ENCODE data around the gene CYSLTR2. TPM values are rescaled to one million over a fixed set of nuclear protein-coding genes. Genes with fewer than 3 reads are reported as not detected.
"Not testable (repeated sequence)": the region's sequence is repeated elsewhere in the genome, so short reads cannot be mapped to it uniquely, and the experiment has no call there.

CYSLTR2 gene
- total RNA-seq, 1 experiment from 2014 or later = not detected

DNA sequence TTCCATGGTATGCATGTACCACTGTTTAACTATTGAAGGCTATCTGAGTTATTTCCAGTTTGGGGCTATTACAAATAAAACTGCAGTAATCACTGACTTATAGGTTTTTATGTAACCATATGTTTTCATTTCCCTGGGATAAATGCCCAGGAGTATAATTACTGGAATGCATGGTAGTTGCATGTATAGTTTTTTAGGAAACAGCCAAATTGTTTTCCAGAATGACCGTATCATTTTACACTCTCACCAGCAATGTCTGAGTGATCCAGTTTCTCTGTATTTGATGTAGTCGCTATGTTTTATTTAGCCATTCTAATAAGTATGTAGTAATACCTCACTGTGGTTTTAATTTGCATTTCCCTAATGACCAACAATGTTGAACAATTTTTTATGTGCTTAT, 42.0 kb downstream of the CYSLTR2 start:
- TF ChIP-seq TCF7L2 (IDR thresholded peaks at IDR 0.05; ENCODE audit: low read depth, low read length) = no peak
- TF ChIP-seq, protein P1, sequence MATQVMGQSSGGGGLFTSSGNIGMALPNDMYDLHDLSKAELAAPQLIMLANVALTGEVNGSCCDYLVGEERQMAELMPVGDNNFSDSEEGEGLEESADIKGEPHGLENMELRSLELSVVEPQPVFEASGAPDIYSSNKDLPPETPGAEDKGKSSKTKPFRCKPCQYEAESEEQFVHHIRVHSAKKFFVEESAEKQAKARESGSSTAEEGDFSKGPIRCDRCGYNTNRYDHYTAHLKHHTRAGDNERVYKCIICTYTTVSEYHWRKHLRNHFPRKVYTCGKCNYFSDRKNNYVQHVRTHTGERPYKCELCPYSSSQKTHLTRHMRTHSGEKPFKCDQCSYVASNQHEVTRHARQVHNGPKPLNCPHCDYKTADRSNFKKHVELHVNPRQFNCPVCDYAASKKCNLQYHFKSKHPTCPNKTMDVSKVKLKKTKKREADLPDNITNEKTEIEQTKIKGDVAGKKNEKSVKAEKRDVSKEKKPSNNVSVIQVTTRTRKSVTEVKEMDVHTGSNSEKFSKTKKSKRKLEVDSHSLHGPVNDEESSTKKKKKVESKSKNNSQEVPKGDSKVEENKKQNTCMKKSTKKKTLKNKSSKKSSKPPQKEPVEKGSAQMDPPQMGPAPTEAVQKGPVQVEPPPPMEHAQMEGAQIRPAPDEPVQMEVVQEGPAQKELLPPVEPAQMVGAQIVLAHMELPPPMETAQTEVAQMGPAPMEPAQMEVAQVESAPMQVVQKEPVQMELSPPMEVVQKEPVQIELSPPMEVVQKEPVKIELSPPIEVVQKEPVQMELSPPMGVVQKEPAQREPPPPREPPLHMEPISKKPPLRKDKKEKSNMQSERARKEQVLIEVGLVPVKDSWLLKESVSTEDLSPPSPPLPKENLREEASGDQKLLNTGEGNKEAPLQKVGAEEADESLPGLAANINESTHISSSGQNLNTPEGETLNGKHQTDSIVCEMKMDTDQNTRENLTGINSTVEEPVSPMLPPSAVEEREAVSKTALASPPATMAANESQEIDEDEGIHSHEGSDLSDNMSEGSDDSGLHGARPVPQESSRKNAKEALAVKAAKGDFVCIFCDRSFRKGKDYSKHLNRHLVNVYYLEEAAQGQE (IDR thresholded peaks at IDR 0.05; ENCODE audit: insufficient read depth in 1 of 2, low read depth in 2 of 2, low read length in 1 of 2) = no peak
- TF ChIP-seq SIN3A (IDR thresholded peaks at IDR 0.05; ENCODE audit: borderline replicate concordance, insufficient read depth, low read depth, low read length) = no peak
- TF ChIP-seq, protein P2, sequence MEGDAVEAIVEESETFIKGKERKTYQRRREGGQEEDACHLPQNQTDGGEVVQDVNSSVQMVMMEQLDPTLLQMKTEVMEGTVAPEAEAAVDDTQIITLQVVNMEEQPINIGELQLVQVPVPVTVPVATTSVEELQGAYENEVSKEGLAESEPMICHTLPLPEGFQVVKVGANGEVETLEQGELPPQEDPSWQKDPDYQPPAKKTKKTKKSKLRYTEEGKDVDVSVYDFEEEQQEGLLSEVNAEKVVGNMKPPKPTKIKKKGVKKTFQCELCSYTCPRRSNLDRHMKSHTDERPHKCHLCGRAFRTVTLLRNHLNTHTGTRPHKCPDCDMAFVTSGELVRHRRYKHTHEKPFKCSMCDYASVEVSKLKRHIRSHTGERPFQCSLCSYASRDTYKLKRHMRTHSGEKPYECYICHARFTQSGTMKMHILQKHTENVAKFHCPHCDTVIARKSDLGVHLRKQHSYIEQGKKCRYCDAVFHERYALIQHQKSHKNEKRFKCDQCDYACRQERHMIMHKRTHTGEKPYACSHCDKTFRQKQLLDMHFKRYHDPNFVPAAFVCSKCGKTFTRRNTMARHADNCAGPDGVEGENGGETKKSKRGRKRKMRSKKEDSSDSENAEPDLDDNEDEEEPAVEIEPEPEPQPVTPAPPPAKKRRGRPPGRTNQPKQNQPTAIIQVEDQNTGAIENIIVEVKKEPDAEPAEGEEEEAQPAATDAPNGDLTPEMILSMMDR (IDR thresholded peaks at IDR 0.05) = no peak
- no peak for TF ChIP-seq POLR2AphosphoS5 (IDR thresholded peaks at IDR 0.05; ENCODE audit: low read depth, low read length)
- Histone ChIP-seq H3K27ac (ENCODE audit: low read length) (no peak overlapping the region), H3K27me3 (ENCODE audit: control insufficient read depth, insufficient read depth, low read length) (no peaks in the 10 kb centered on the region), H3K4me3 (ENCODE audit: low read depth in 2 of 2, low read length in 2 of 2) (no peak overlapping the region), H3K36me3 (ENCODE audit: control insufficient read depth, insufficient read depth, low read length) (no peaks in the 10 kb centered on the region), H3K9me3 (ENCODE audit: control insufficient read depth, insufficient read depth, low read depth, low read length) (no peaks in the 10 kb centered on the region), H3K4me1 (ENCODE audit: control insufficient read depth, insufficient read depth, low read length) (no peaks in the 10 kb centered on the region)
- CTCF ChIA-PET = no interaction called here
- DNase-seq (ENCODE audit: low read depth, low spot score) (no peak), ATAC-seq (no peak)
- intact Hi-C loops (cut with micrococcal nuclease; ENCODE audit: unreplicated experiment) (no loop called here), in situ Hi-C loops (cut with HindIII; ENCODE audit: low pct_unique_long_range_greater_than_20kb, low sequenced_read_pairs) (no loop called here)
- POLR2A ChIA-PET = no interaction called here
- no TSS peak for BruUV-seq (replicated peaks)

DNA sequence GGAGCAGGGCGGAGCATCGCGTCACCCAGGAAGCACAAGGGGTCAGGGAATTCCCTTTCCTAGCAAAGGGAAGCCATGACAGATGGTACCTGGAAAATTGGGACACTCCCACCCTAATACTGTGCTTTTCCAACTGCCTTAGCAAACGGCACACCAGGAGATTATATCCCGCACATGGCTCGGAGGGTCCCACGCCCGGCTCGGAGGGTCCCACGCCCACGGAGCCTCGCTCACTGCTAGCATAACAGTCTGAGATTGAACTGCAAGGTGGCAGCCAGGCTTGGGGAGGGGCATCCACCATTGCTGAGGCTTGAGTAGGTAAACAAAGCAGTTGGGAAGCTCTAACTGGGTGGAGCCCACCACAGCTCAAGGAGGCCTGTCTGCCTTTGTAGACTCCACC, 42.9 kb downstream of the CYSLTR2 start:
- H3K27me3 ChIP-seq (ENCODE audit: control insufficient read depth, insufficient read depth, low read length); H3K9me3 ChIP-seq (ENCODE audit: control insufficient read depth, insufficient read depth, low read depth, low read length); H3K36me3 ChIP-seq (ENCODE audit: control insufficient read depth, insufficient read depth, low read length); H3K27ac ChIP-seq (ENCODE audit: low read length); BruUV-seq (replicated peaks); H3K4me3 ChIP-seq (ENCODE audit: low read depth in 2 of 2, low read length in 2 of 2); in situ Hi-C loops (cut with HindIII; ENCODE audit: low pct_unique_long_range_greater_than_20kb, low sequenced_read_pairs); ATAC-seq; DNase-seq (ENCODE audit: low read depth, low spot score); H3K4me1 ChIP-seq (ENCODE audit: control insufficient read depth, insufficient read depth, low read length); POLR2A ChIA-PET; CTCF ChIA-PET; intact Hi-C loops (cut with micrococcal nuclease; ENCODE audit: unreplicated experiment): not testable (repeated sequence)

DNA sequence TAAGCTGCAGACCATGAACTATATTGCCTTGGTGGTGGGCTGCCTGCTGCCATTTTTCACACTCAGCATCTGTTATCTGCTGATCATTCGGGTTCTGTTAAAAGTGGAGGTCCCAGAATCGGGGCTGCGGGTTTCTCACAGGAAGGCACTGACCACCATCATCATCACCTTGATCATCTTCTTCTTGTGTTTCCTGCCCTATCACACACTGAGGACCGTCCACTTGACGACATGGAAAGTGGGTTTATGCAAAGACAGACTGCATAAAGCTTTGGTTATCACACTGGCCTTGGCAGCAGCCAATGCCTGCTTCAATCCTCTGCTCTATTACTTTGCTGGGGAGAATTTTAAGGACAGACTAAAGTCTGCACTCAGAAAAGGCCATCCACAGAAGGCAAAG, 53.7 kb downstream of the CYSLTR2 start:
- no peak for DNase-seq (ENCODE audit: low read depth, low spot score)
- no peaks in the 10 kb centered on the region for H3K9me3 ChIP-seq (ENCODE audit: control insufficient read depth, insufficient read depth, low read depth, low read length)
- in situ Hi-C loops (cut with HindIII; ENCODE audit: low pct_unique_long_range_greater_than_20kb, low sequenced_read_pairs) (no loop called here), intact Hi-C loops (cut with micrococcal nuclease; ENCODE audit: unreplicated experiment) (no loop called here)
- H3K27me3 ChIP-seq (ENCODE audit: control insufficient read depth, insufficient read depth, low read length) = no peaks in the 10 kb centered on the region
- H3K27ac ChIP-seq (ENCODE audit: low read length) = no peak overlapping the region
- no peaks in the 10 kb centered on the region for H3K4me1 ChIP-seq (ENCODE audit: control insufficient read depth, insufficient read depth, low read length)
- ChIA-PET POLR2A (no interaction called here), CTCF (no interaction called here)
- no peak overlapping the region for H3K4me3 ChIP-seq (ENCODE audit: low read depth in 2 of 2, low read length in 2 of 2)
- ATAC-seq = no peak
- TF ChIP-seq, protein P1 (IDR thresholded peaks at IDR 0.05; ENCODE audit: insufficient read depth in 1 of 2, low read depth in 2 of 2, low read length in 1 of 2) = no peak
- no peak for TF ChIP-seq SIN3A (IDR thresholded peaks at IDR 0.05; ENCODE audit: borderline replicate concordance, insufficient read depth, low read depth, low read length)
- no peak for TF ChIP-seq TCF7L2 (IDR thresholded peaks at IDR 0.05; ENCODE audit: low read depth, low read length)
- no peaks in the 10 kb centered on the region for H3K36me3 ChIP-seq (ENCODE audit: control insufficient read depth, insufficient read depth, low read length)
- BruUV-seq (replicated peaks) = no TSS peak
